HG03097 (cell line): ENCODE measurements around the gene NUDT3.

Source experiments
- ATAC-seq: cut with Tn5 transposase; IDR thresholded peaks from one replicate; pipeline ENCODE4 v1.9.1; 2021; ENCODE audit not compliant: unreplicated experiment, low FRiP score

The NUDT3 gene

GRCh38 chr6:34243131-34243771 is 149.2 kb downstream of the NUDT3 start:
- no peak for ATAC-seq

GRCh38 chr6:34242252-34243130 is 150.0 kb downstream of the NUDT3 start:
- no peak for ATAC-seq

- ATAC-seq = no peak
Observed at GRCh38 chr6:34241351-34242215, 150.9 kb downstream of the NUDT3 start.

GRCh38 chr6:34240329-34241248 is 151.9 kb downstream of the NUDT3 start:
- ATAC-seq = no peak

DNA sequence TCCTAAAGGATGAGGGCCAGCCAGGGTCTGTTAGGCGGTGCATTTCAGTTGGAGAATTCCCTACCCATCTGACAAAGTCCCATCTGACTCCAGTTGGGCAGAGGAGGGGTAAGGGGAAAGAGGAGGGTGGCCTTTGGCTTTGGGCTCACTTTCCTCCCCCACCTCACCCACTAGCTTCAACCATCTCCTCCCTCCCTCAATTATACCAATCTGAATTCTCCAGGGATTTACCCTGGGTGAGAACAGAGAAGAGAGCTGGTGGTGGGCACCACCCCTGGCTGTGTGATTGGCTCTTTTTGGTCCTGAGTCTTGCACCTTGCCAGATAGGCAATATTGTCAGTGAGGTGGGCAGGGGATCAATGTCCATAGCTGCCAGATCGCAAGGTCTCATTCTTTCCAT is 152.6 kb downstream of the NUDT3 start:
- ATAC-seq = no peak

DNA sequence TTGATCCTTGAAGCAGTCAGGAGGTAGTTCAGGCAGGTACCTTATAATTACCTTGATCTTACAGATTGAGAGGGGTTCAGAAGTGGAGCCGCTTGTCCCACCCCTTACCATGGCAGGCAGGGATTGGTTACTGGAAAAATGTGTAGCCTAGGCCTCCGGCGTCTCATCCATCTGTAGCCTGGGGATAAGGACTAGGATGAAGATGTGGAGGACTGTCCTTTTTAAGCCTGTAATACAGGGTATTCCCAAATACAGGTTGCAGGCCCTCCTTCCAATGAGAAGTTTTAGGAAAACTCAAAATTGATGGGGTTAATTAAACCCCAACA is 153.0 kb downstream of the NUDT3 start:
- no peak for ATAC-seq

DNA sequence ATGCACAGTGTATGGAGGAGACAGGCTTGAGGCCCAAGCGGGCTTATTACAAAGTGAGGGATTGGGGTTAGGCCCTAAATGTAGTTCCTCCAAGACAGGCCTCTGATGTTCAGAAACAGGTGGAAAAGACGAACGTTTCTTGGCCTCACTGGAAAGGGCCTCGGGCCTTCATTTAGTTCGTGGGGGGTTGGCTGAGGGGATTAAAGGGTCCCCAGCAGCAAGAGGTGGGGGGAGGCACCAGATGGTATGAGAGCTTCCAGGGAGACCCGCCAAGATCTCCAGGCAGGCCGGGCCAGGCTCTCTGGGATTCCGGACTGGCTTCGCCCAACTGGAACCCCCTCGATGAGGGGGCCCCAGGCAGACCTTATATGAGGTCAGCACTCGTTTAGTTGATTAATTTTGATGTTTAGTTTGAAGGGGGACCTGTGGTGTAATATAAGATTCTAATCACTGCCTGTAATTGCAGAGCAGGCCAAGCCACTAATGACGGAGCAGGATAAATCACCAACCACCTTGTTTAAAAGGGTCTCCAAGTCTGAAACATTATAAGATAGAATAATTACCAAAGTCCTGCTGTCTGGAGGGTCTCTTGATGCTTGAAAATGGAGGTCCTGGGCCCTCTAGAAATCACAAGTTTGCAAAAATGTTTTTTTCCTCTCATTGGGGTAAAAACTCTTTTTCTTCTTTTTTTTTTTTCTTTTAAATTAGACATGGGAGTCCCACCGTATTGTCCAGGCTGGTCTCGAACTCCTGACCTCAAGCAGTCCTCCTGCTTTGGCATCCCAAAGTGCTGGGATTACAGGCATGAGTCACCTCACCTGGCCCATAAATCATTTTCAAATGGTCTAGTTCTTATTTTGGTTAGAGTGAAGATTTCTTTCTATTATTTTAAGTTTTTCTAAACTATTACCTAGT is 153.6 kb downstream of the NUDT3 start:
- no peak for ATAC-seq

GRCh38 chr6:34237722-34238584 is 154.5 kb downstream of the NUDT3 start:
- peak; percentile 16 for ATAC-seq

DNA sequence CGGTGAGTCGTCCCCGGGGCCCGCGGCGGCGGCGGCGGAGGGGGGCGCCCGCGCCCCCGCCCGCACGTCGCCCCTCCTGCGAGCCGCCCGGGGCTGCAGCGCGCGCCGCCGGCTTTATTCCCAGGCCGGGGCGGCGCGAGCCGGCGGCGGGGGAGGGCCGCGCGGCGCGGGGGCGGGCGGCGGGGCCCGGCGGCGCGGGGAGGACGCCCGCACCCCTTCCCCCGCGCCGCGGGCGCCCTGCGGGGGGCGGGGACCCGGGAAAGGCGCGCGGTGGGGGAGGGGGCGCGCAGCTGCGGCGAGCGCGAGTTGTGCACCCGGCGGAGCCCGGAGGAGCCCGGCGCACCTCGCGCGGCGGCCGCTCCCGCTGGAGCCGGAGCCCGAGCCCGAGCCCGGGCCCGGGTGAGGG is 155.2 kb downstream of the NUDT3 start:
- peak; percentile 11 for ATAC-seq

DNA sequence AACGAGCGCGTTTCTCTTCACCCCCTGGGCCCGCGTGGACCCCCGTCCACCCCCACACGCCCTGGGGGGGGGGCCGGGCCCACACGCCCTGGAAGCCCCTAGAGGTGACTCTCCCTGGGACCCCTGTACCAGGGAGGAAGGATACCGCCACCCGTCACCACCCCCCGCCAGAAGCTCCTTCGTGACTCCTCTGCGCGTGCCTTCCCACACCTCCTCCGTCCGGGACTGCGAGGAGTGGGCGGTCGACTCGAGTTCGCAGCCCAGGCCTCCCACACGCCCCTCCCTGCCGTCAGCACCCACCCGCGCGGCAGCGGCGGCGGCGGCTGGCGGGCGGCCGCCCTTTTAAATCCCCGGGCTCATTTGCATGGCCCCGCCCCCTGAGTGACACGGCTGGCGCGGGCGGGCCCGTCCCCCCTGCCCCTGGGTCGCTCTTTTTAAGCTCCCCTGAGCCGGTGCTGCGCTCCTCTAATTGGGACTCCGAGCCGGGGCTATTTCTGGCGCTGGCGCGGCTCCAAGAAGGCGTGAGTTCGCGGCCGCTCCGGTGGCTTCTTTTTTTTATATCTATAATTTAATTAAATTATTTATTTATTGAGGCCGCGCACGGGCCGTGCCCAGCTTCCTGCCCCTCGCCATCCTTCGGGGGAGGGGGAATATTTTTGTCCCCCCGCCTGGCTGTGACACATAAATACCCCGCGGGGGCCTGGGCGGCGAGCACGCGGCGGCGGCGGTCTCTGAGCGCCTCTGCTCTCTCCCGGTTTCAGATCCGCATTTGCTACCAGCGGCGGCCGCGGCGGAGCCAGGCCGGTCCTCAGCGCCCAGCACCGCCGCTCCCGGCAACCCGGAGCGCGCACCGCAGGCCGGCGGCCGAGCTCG is 155.8 kb downstream of the NUDT3 start, which contains the start of gene HMGA1:
Gene HMGA1 (plus strand): TSS at position 431 of the 873 bp plus-strand sequence. CDS start 3,908 bp downstream, outside the sequence.
- peak; percentile 58 for ATAC-seq

- ATAC-seq = no peak
Observed at GRCh38 chr6:34236131-34236442, 156.4 kb downstream of the NUDT3 start.

- no peak for ATAC-seq
Observed at GRCh38 chr6:34235307-34236130, 156.9 kb downstream of the NUDT3 start.

- ATAC-seq = no peak
Observed at GRCh38 chr6:34234667-34235306, 157.7 kb downstream of the NUDT3 start.

DNA sequence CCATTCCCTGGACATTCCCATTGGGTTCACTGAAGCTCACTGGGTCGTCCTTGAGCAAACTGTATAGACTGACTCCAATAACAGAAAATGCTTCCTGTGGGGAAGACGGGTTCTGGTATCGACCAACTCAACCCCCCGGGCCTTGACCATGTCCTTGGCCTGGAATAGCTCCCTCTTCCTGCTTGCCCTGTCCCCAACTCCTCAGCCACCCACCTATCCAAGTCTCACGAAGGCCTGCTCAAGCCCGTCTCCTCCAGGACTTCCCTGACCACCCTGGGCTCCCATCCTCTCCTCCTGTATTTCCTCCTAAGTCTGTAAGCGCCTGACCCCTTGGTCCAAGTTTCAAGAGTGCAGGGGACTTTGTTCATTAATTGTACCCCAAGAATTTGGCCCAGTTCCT is 158.6 kb downstream of the NUDT3 start:
- ATAC-seq = no peak

DNA sequence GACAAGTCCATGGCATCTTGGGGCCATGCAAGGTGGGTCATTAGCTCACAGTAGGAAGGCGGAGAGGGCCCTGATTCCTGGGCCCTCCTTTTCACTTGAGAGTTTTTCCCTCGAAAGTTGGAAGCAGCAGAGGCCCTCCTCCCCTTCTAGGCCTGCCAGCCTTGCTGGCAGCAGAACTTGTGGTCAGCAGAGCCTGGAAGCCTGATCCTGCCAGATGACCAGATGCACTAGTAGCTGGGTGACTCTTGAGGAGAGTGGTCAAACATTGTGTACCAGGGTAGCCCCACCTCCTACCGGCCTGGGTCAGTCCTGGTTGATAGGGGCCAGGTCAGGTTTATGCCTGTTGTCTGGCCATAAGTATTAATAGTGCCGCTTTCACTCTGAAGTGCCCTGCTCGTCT is 159.6 kb downstream of the NUDT3 start:
- ATAC-seq = no peak
